Tibial nerve (tissue), 4 donors: ENCODE measurements around the gene RAPGEF3.

Experiments
- EP300 ChIP-seq, 2 donors: sonication (generic); formaldehyde crosslinking; IDR thresholded peaks; one replicate each; pipeline ENCODE4 v1.6.1; 2017; ENCODE audit warnings: antibody characterized with exemption in 2 of 2, mild to moderate bottlenecking in 1 of 2
- POLR2A ChIP-seq, 2 donors: fragments of 450-650 bp; IDR thresholded peaks; one replicate each; pipeline ENCODE4 v1.6.1; 2017; ENCODE audit warnings: antibody characterized with exemption in 2 of 2, mild to moderate bottlenecking in 2 of 2, moderate library complexity in 2 of 2
- TF ChIP-seq, protein P1 (sequence below), 5 experiments: fragments of 200-600 bp in 3 of 5; fragments of 450-650 bp in 2 of 5; sonication (generic) in 3 of 5; IDR thresholded peaks; one replicate each; pipeline ENCODE4 v1.5.1; 2016 to 2019; ENCODE audit warnings: antibody characterized with exemption in 5 of 5, mild to moderate bottlenecking in 3 of 5, moderate library complexity in 2 of 5

GRCh38 chr12:47768323-47768811, 9.7 kb upstream of the RAPGEF3 start:
- TF ChIP-seq, protein P1, sequence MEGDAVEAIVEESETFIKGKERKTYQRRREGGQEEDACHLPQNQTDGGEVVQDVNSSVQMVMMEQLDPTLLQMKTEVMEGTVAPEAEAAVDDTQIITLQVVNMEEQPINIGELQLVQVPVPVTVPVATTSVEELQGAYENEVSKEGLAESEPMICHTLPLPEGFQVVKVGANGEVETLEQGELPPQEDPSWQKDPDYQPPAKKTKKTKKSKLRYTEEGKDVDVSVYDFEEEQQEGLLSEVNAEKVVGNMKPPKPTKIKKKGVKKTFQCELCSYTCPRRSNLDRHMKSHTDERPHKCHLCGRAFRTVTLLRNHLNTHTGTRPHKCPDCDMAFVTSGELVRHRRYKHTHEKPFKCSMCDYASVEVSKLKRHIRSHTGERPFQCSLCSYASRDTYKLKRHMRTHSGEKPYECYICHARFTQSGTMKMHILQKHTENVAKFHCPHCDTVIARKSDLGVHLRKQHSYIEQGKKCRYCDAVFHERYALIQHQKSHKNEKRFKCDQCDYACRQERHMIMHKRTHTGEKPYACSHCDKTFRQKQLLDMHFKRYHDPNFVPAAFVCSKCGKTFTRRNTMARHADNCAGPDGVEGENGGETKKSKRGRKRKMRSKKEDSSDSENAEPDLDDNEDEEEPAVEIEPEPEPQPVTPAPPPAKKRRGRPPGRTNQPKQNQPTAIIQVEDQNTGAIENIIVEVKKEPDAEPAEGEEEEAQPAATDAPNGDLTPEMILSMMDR (IDR thresholded peaks at IDR 0.05), result no peak
- no peak for TF ChIP-seq POLR2A (IDR thresholded peaks at IDR 0.05)
- no peak for TF ChIP-seq EP300 (IDR thresholded peaks at IDR 0.05)
